ENCODE measurements around the gene CLDN9. TPM values are rescaled to one million over a fixed set of nuclear protein-coding genes. Genes with fewer than 3 reads are reported as not detected.
A peak's percentile ranks its signal among the peaks of the same experiment; 100 is the strongest.

Gene CLDN9
- total and polyA plus RNA-seq, 9 of the 15 experiments (the other 6 are each of a cell fraction or from before 2014, with no cell fraction given) = 0.12 to 0.44 (median 0.22) TPM; not detected in 4

GRCh38 chr16:2983706-2984136 is 29.0 kb upstream of the CLDN9 start (continued):
- TF ChIP-seq NFIX (CRISPR knock-in tag; IDR thresholded peaks at IDR 0.05; ENCODE audit: low read depth) (no peak), ILF3 (IDR thresholded peaks at IDR 0.05; ENCODE audit: borderline replicate concordance) (no peak), HEY1 (CRISPR knock-in tag; IDR thresholded peaks at IDR 0.05; ENCODE audit: borderline replicate concordance) (no peak), EHMT2 (IDR thresholded peaks at IDR 0.05) (no peak; the same call in 1 of the 2 replicates), ZNF740 (CRISPR knock-in tag; IDR thresholded peaks at IDR 0.05) (no peak), ZNF740 (tag; IDR thresholded peaks at IDR 0.05) (no peak), SMARCA4 (IDR thresholded peaks at IDR 0.05) (peak; percentile 40; the same call in 1 of the 2 replicates), ZBTB8A (IDR thresholded peaks at IDR 0.05; ENCODE audit: partially characterized antibody) (no peak), GATA2 (CRISPR knock-in tag; IDR thresholded peaks at IDR 0.05) (no peak), ZNF408 (CRISPR knock-in tag; IDR thresholded peaks at IDR 0.05; ENCODE audit: low read depth) (no peak), ZNF436 (CRISPR knock-in tag; IDR thresholded peaks at IDR 0.05) (no peak), CBX8 (IDR thresholded peaks at IDR 0.05; ENCODE audit: borderline replicate concordance, extremely low read depth, low read depth, low read length, poor library complexity, severe bottlenecking) (no peak), PBX2 (CRISPR knock-in tag; IDR thresholded peaks at IDR 0.05; ENCODE audit: low read depth) (no peak), PBX2 (tag; conservative IDR thresholded peaks at IDR 0.05; ENCODE audit: low read depth) (no peak), TSHZ1 (CRISPR knock-in tag; IDR thresholded peaks at IDR 0.05) (no peak), PKNOX1 (IDR thresholded peaks at IDR 0.05) (0 out of 2 replicates have a peak, but pooled peaks have one; percentile 11), THRB (CRISPR knock-in tag; conservative IDR thresholded peaks at IDR 0.05) (no peak), KDM1A (IDR thresholded peaks at IDR 0.05) (no peak), MEIS2 (IDR thresholded peaks at IDR 0.05; ENCODE audit: partially characterized antibody) (no peak), GTF2F1 (IDR thresholded peaks at IDR 0.05; ENCODE audit: low read depth, low read length) (no peak)
